ENCODE data around the gene RGCC. TPM values are rescaled to one million over a fixed set of nuclear protein-coding genes. Genes with fewer than 3 reads are reported as not detected.

Gene RGCC
- total and polyA plus RNA-seq, 2 of the 4 experiments (the other 2 are of a cell fraction) = 7.5 to 7.6 TPM

GRCh38 chr13:41502031-41502430 is 44.7 kb downstream of the RGCC start:
- 0 out of 3 replicates have a peak overlapping the region, but pooled peaks have one; percentile 47 for H2BK15ac ChIP-seq (ENCODE audit: low read depth, low read length)
- H4K5ac ChIP-seq (ENCODE audit: low read depth, low read length) = peak overlapping the region; percentile 77
- H3K9me3 ChIP-seq (ENCODE audit: control insufficient read depth, insufficient read depth, low read length) = no peaks in the 10 kb centered on the region
- no peak overlapping the region for H3K4me2 ChIP-seq (ENCODE audit: low read depth, low read length)
- peak overlapping the region; percentile 71 for H2AK5ac ChIP-seq (ENCODE audit: low read depth, low read length)
- H3K27ac ChIP-seq (ENCODE audit: insufficient read depth, low read length) = no peak overlapping the region
- no peak overlapping the region for H2AK9ac ChIP-seq (replicated peaks; ENCODE audit: low read depth, low read length, poor library complexity)
- WGBS, 2 experiments (ENCODE audit: extremely low coverage in 2 of 2, insufficient read length in 1 of 2) = 78% methylated on average over 3 of the region's 5 CpGs; no CpG with 5 or more reads in 1 of the 2 experiments
- no peaks in the 10 kb centered on the region for H3K27me3 ChIP-seq (ENCODE audit: control insufficient read depth, insufficient read depth, low read length)
- POLR2A ChIA-PET (ENCODE audit: unreplicated experiment) = no interaction called here
- in situ Hi-C loops (cut with MboI; ENCODE audit: low sequenced_read_pairs) = no loop called here
- peak overlapping the region; percentile 77 for H4K91ac ChIP-seq (ENCODE audit: insufficient read depth, low read depth, low read length)
- no TSS peak for BruUV-seq (replicated peaks)
- H3K56ac ChIP-seq (ENCODE audit: extremely low read depth, insufficient read depth, low read length) = no peak overlapping the region
- H2BK5ac ChIP-seq (ENCODE audit: low read depth, low read length, poor library complexity, severe bottlenecking) = no peak overlapping the region
- peak overlapping the region; percentile 64 for H3K4ac ChIP-seq (ENCODE audit: low read depth, low read length)
- ATAC-seq (ENCODE audit: low read depth) = no peak
- no peaks in the 10 kb centered on the region for H3K36me3 ChIP-seq (ENCODE audit: control insufficient read depth, insufficient read depth, low read length)
- H3K4me3 ChIP-seq (ENCODE audit: insufficient read depth, low read depth, low read length) = no peak overlapping the region
- TF ChIP-seq BHLHE40 (IDR thresholded peaks at IDR 0.05; ENCODE audit: low read depth, low read length) (no peak), NFE2L2 (IDR thresholded peaks at IDR 0.05; ENCODE audit: low read depth, low read length) (no peak), RCOR1 (IDR thresholded peaks at IDR 0.05; ENCODE audit: insufficient replicate concordance, low read length) (no peak), SMC3 (IDR thresholded peaks at IDR 0.05; ENCODE audit: low read depth, low read length) (no peak), ELK1 (IDR thresholded peaks at IDR 0.05; ENCODE audit: borderline replicate concordance, low read depth, low read length) (no peak), POLR2A (IDR thresholded peaks at IDR 0.05; ENCODE audit: low read depth, low read length) (no peak), MXI1 (IDR thresholded peaks at IDR 0.05; ENCODE audit: borderline replicate concordance, low read depth, low read length) (no peak), CHD1 (IDR thresholded peaks at IDR 0.05; ENCODE audit: low read depth, low read length) (no peak), FOS (IDR thresholded peaks at IDR 0.05; ENCODE audit: low read depth, low read length) (no peak), CEBPB (IDR thresholded peaks at IDR 0.05; ENCODE audit: low read depth, low read length) (no peak), CTCF (conservative IDR thresholded peaks at IDR 0.05; ENCODE audit: low read depth, low read length) (no peak), RFX5 (IDR thresholded peaks at IDR 0.05; ENCODE audit: low read depth, low read length) (no peak), USF2 (IDR thresholded peaks at IDR 0.05; ENCODE audit: low read depth, low read length) (no peak), MAFK (IDR thresholded peaks at IDR 0.05; ENCODE audit: low read depth, low read length) (no peak), RAD21 (IDR thresholded peaks at IDR 0.05; ENCODE audit: low read length) (no peak), MAZ (IDR thresholded peaks at IDR 0.05; ENCODE audit: borderline replicate concordance, low read depth, low read length) (no peak)
- H3K14ac ChIP-seq (replicated peaks; ENCODE audit: low read depth, low read length) = no peak overlapping the region
- peak overlapping the region in 1 of 2 experiments; percentile 19; a peak in 1 of 4 replicates for H4K8ac ChIP-seq (ENCODE audit: low read depth in 2 of 2, low read length in 2 of 2)
- H3K4me1 ChIP-seq (ENCODE audit: control insufficient read depth, insufficient read depth, low read length) = peaks cover 11% of the 10 kb centered on the region
- peak overlapping the region; percentile 79 for H2BK20ac ChIP-seq (ENCODE audit: low read depth, low read length)
- CTCF ChIA-PET = no interaction called here
- peak overlapping the region; percentile 66 for H2BK120ac ChIP-seq (ENCODE audit: low read depth, low read length)
- intact Hi-C loops (cut with micrococcal nuclease) = no loop called here
- peaks cover 10% of the 10 kb centered on the region for H3K9me1 ChIP-seq (ENCODE audit: insufficient read depth, low read length)
- no peaks in the 10 kb centered on the region for H3K79me1 ChIP-seq (ENCODE audit: low read depth in 1 of 2, low read length in 2 of 2)
- H3K23ac ChIP-seq (ENCODE audit: low read depth, low read length) = no peak overlapping the region; the same call in 1 of the 2 replicates
- H3K18ac ChIP-seq (ENCODE audit: low read depth, low read length) = peak overlapping the region; percentile 88
- no peak for DNase-seq
- dilution Hi-C loops (cut with HindIII; ENCODE audit: low sequenced_read_pairs, unreplicated experiment) = no loop called here
- peak overlapping the region; percentile 27 for H2AFZ ChIP-seq (replicated peaks; ENCODE audit: low read length, poor library complexity)
- no peaks in the 10 kb centered on the region for H4K20me1 ChIP-seq (ENCODE audit: insufficient read depth, low read length)
- H3K9ac ChIP-seq (ENCODE audit: low read depth, low read length) = no peak overlapping the region
